H1 (cell line): ENCODE results near the gene METTL9. TPM values are rescaled to one million over a fixed set of nuclear protein-coding genes. Genes with fewer than 3 reads are reported as not detected.

Source experiments
- CTCF ChIA-PET: fragments of 300-600 bp; sonication (Branson Sonifier 250); formaldehyde crosslinking; loops from one replicate; lab custom pipeline; 2021; ENCODE audit not compliant: partially characterized antibody; lab: Charles Lee
- POLR2A ChIA-PET: fragments of 300-600 bp; sonication (Branson Sonifier 250); formaldehyde crosslinking; loops from one replicate; lab custom pipeline; 2021; ENCODE audit warnings: inconsistent platforms; ENCODE audit not compliant: partially characterized antibody; lab: Charles Lee
- DNase-seq, 2 experiments: peaks; one replicate each; pipeline versions ENCODE4 v3.0.0 to v3.0.0-alpha.2; 2010 to 2022; ENCODE audit warnings: low spot score in 2 of 2, low read depth in 1 of 2, mixed read lengths in 1 of 2
- FAIRE-seq: peaks from 2 replicates; lab custom pipeline; 2011; peaks lifted over from hg19 to GRCh38; lab: Jason Lieb, UNC
- H2AFZ ChIP-seq: 2 replicates; pipeline ENCODE4 v1.8.1; 2012; ENCODE audit warnings: low read length, inconsistent platforms
- H2AK5ac ChIP-seq: 2 replicates; pipeline ENCODE4 v1.6.1; 2013; ENCODE audit warnings: low read depth, low read length
- H2BK120ac ChIP-seq: replicated peaks from 2 replicates; pipeline ENCODE3; 2013; ENCODE audit warnings: low read depth, low read length, inconsistent platforms
- H2BK12ac ChIP-seq: 2 replicates; pipeline ENCODE4 v1.6.1; 2013; ENCODE audit warnings: low read depth, low read length
- H2BK15ac ChIP-seq: 2 replicates; pipeline ENCODE4 v1.6.1; 2013; ENCODE audit warnings: low read length
- H2BK20ac ChIP-seq: 2 replicates; pipeline ENCODE4 v1.6.1; 2013; ENCODE audit warnings: low read length
- H2BK5ac ChIP-seq: 2 replicates; pipeline ENCODE4 v1.6.1; 2013; ENCODE audit warnings: low read depth, low read length
- H3K14ac ChIP-seq: 2 replicates; pipeline ENCODE4 v1.6.1; 2013; ENCODE audit warnings: inconsistent platforms; ENCODE audit not compliant: insufficient read length
- H3K18ac ChIP-seq: 2 replicates; pipeline ENCODE4 v1.6.1; 2013; ENCODE audit warnings: low read length; ENCODE audit errors: extremely low read depth
- H3K23ac ChIP-seq: 2 replicates; pipeline ENCODE4 v1.6.1; 2013; ENCODE audit warnings: inconsistent platforms; ENCODE audit not compliant: insufficient read length
- H3K23me2 ChIP-seq: 2 replicates; pipeline ENCODE4 v1.6.1; 2013; ENCODE audit warnings: low read depth, low read length
- H3K27ac ChIP-seq: 2 replicates; pipeline ENCODE4 v1.6.1; 2011; ENCODE audit warnings: low read depth, low read length, inconsistent platforms
- H3K27me3 ChIP-seq, 4 experiments: replicated peaks in 1 of 4; 1 replicate in 1 of 4; 2 replicates in 3 of 4; pipeline versions ENCODE4 v1.6.1 to v1.8.1; 2011 to 2013; ENCODE audit warnings: low read length in 3 of 4, mild to moderate bottlenecking in 3 of 4, inconsistent platforms in 2 of 4, mixed read lengths in 2 of 4, moderate library complexity in 1 of 4; ENCODE audit not compliant: control insufficient read depth in 3 of 4, insufficient read depth in 3 of 4; ENCODE audit errors: extremely low read depth in 1 of 4
- H3K36me3 ChIP-seq, 4 experiments: 2 replicates each; pipeline versions ENCODE4 v1.6.1 to v1.8.1; 2011 to 2013; ENCODE audit warnings: mild to moderate bottlenecking in 4 of 4, low read length in 3 of 4, moderate library complexity in 2 of 4, control low read depth in 1 of 4, inconsistent platforms in 1 of 4; ENCODE audit not compliant: insufficient read depth in 4 of 4, control insufficient read depth in 2 of 4
- H3K4ac ChIP-seq: replicated peaks from 2 replicates; pipeline ENCODE3; 2013; ENCODE audit warnings: low read length, low read depth, mixed read lengths, inconsistent platforms; ENCODE audit not compliant: insufficient read length
- H3K4me1 ChIP-seq, 4 experiments: replicated peaks in 1 of 4; 1 replicate in 1 of 4; 2 replicates in 3 of 4; pipeline versions ENCODE4 v1.6.1 to v1.8.1; 2011 to 2013; ENCODE audit warnings: low read length in 3 of 4, inconsistent platforms in 2 of 4, mixed read lengths in 1 of 4; ENCODE audit not compliant: insufficient read depth in 4 of 4, control insufficient read depth in 3 of 4
- H3K4me2 ChIP-seq, 2 experiments: 2 replicates each; pipeline versions ENCODE4 v1.6.1 to v1.8.1; 2011 to 2013; ENCODE audit warnings: low read depth in 2 of 2, low read length in 2 of 2, control low read depth in 1 of 2, inconsistent platforms in 1 of 2, mild to moderate bottlenecking in 1 of 2; ENCODE audit not compliant: insufficient read depth in 1 of 2
- H3K4me3 ChIP-seq, 4 experiments: fragments of 200-600, 300-600 bp in 1 of 4; sonication (generic), shearing (Covaris generic), sonication (Bioruptor Twin) in 1 of 4; 2 replicates each; pipeline versions ENCODE4 v1.5.1 to v1.8.1; 2011 to 2016; ENCODE audit warnings: low read length in 4 of 4, low read depth in 3 of 4, control low read depth in 2 of 4, inconsistent platforms in 2 of 4, mild to moderate bottlenecking in 2 of 4, mixed read lengths in 1 of 4, moderate library complexity in 1 of 4; ENCODE audit not compliant: insufficient read depth in 2 of 4; ENCODE audit errors: extremely low read depth in 1 of 4
- H3K56ac ChIP-seq: replicated peaks from 2 replicates; pipeline ENCODE3; 2013; ENCODE audit warnings: low read depth, mild to moderate bottlenecking, mixed read lengths, low read length, inconsistent platforms; ENCODE audit not compliant: insufficient read length
- H3K79me1 ChIP-seq: 2 replicates; pipeline ENCODE4 v1.6.1; 2013; ENCODE audit warnings: low read depth, low read length, control low read depth
- H3K79me2 ChIP-seq, 2 experiments: 2 replicates each; pipeline versions ENCODE4 v1.6.1 to v1.8.1; 2012 to 2013; ENCODE audit warnings: low read length in 2 of 2, mild to moderate bottlenecking in 2 of 2, inconsistent platforms in 1 of 2; ENCODE audit not compliant: insufficient read depth in 2 of 2, control insufficient read depth in 1 of 2
- H3K9ac ChIP-seq, 4 experiments: replicated peaks in 1 of 4; 1 replicate in 1 of 4; 2 replicates in 3 of 4; pipeline versions ENCODE4 v1.6.1 to v1.8.1; 2011 to 2013; ENCODE audit warnings: low read depth in 3 of 4, low read length in 3 of 4, control low read depth in 2 of 4, mild to moderate bottlenecking in 2 of 4, moderate library complexity in 2 of 4, inconsistent platforms in 1 of 4; ENCODE audit errors: extremely low read depth in 1 of 4
- H3K9me3 ChIP-seq, 2 experiments: 2 replicates each; pipeline versions ENCODE4 v1.6.1 to v1.8.1; 2012 to 2013; ENCODE audit warnings: mild to moderate bottlenecking in 2 of 2, moderate library complexity in 2 of 2, control low read depth in 1 of 2, inconsistent platforms in 1 of 2, low read depth in 1 of 2, low read length in 1 of 2, mixed read lengths in 1 of 2; ENCODE audit not compliant: insufficient read depth in 2 of 2
- H4K20me1 ChIP-seq, 2 experiments: replicated peaks in 1 of 2; 2 replicates each; pipeline versions ENCODE3 to v1.8.1; 2011 to 2013; ENCODE audit warnings: inconsistent platforms in 2 of 2, low read length in 2 of 2, mild to moderate bottlenecking in 1 of 2; ENCODE audit not compliant: insufficient read depth in 2 of 2, control insufficient read depth in 1 of 2
- H4K5ac ChIP-seq: 2 replicates; pipeline ENCODE4 v1.6.1; 2013; ENCODE audit warnings: low read length, low read depth, mixed read lengths, inconsistent platforms; ENCODE audit not compliant: insufficient read length
- H4K8ac ChIP-seq: 2 replicates; pipeline ENCODE4 v1.8.0; 2013; ENCODE audit warnings: mild to moderate bottlenecking, moderate library complexity, low read length, inconsistent platforms; ENCODE audit not compliant: insufficient read depth; ENCODE audit errors: extremely low read depth
- H4K91ac ChIP-seq: replicated peaks from 2 replicates; pipeline ENCODE3; 2013; ENCODE audit warnings: low read length, mixed read lengths, inconsistent platforms; ENCODE audit not compliant: insufficient read length
- HDAC2 ChIP-seq, 2 experiments: fragments of 300-600 bp in 1 of 2; sonication (generic) in 1 of 2; IDR thresholded peaks; 2 replicates each; pipeline ENCODE4 v1.6.1; 2011 to 2012; ENCODE audit warnings: low read depth in 2 of 2, low read length in 2 of 2, mild to moderate bottlenecking in 2 of 2, moderate library complexity in 2 of 2, borderline replicate concordance in 1 of 2, inconsistent platforms in 1 of 2
- KDM1A ChIP-seq: fragments of 200-600, 300-600 bp; sonication (generic); IDR thresholded peaks from 2 replicates; pipeline ENCODE4 v1.7.1; 2016; ENCODE audit warnings: mild to moderate bottlenecking, low read length, borderline replicate concordance
- MAFK ChIP-seq: IDR thresholded peaks from 2 replicates; pipeline ENCODE4 v1.6.1; 2012; ENCODE audit warnings: low read depth, mild to moderate bottlenecking, improper control_type of control experiment, low read length
- NRF1 ChIP-seq: IDR thresholded peaks from 2 replicates; pipeline ENCODE4 v1.6.1; 2011; ENCODE audit warnings: mild to moderate bottlenecking, low read depth, low read length, improper control_type of control experiment
- RAD21 ChIP-seq, 2 experiments: IDR thresholded peaks in 1 of 2; conservative IDR thresholded peaks in 1 of 2; 2 replicates each; pipeline ENCODE4 v1.6.1; 2011; ENCODE audit warnings: low read depth in 2 of 2, low read length in 2 of 2, improper control_type of control experiment in 1 of 2, inconsistent platforms in 1 of 2, mild to moderate bottlenecking in 1 of 2, moderate library complexity in 1 of 2
- RFX5 ChIP-seq: IDR thresholded peaks from 2 replicates; pipeline ENCODE4 v1.6.1; 2011; ENCODE audit warnings: low read depth, low read length, improper control_type of control experiment, borderline replicate concordance
- SIRT6 ChIP-seq: IDR thresholded peaks from one replicate; pipeline ENCODE4 v1.7.1; 2012; ENCODE audit warnings: low read length, inconsistent platforms
- TCF12 ChIP-seq: IDR thresholded peaks from 2 replicates; pipeline ENCODE4 v1.6.1; 2011; ENCODE audit warnings: low read depth, mild to moderate bottlenecking, low read length
- TEAD4 ChIP-seq: IDR thresholded peaks from 2 replicates; pipeline ENCODE4 v1.6.1; 2012; ENCODE audit warnings: low read depth, low read length, inconsistent platforms, mixed read lengths
- ZNF274 ChIP-seq: IDR thresholded peaks from 2 replicates; pipeline ENCODE4 v1.7.0; 2012; ENCODE audit warnings: low read length, borderline replicate concordance; ENCODE audit errors: extremely low read depth
- WGBS, 2 experiments: shearing (Covaris generic) in 1 of 2; methylation state at CpG; one replicate each; pipeline versions ENCODE4 v1.1.6 to v1.1.7; 2013 to 2015; ENCODE audit warnings: low lambda C conversion rate in 2 of 2, mixed read lengths in 2 of 2, inconsistent platforms in 1 of 2, low coverage in 1 of 2, missing lambda C conversion rate in 1 of 2; ENCODE audit not compliant: insufficient replicate concordance in 2 of 2, insufficient coverage in 1 of 2, insufficient read length in 1 of 2; ENCODE audit errors: extremely low coverage in 1 of 2, missing lambda C conversion rate in 1 of 2; 5-methylcytosine and 5-hydroxymethylcytosine counted together
- polyA plus RNA-seq, 7 experiments: library from polyadenylated mRNA; depleted of rRNA in 3 of 7; stranded (reverse) in 5 of 7; unstranded in 2 of 7; fragments of >200 nt in 5 of 7; fragments of 200-250 nt in 2 of 7; gene quantifications; 1 replicate in 5 of 7; 2 replicates in 1 of 7; 4 replicates in 1 of 7; pipeline versions ENCODE4 v1.2.1 to v1.2.3, GENCODE V29; 2011 to 2013; ENCODE audit warnings: missing spikeins in 2 of 7, mixed read lengths in 2 of 7
- total RNA-seq: library from RNA; stranded (reverse); fragmentation: NEBNext Ultra II Directional; extraction: Animal tissue kit (Norgen Biotek cat#: 25700); gene quantifications from 2 replicates; pipeline ENCODE4 v1.2.1, GENCODE V29; 2021
- TF ChIP-seq, protein P1 (sequence below), 3 experiments: IDR thresholded peaks; 1 replicate in 2 of 3; 2 replicates in 1 of 3; pipeline versions ENCODE4 v1.5.1 to v1.6.1; 2011; ENCODE audit warnings: low read length in 3 of 3, mild to moderate bottlenecking in 3 of 3, inconsistent platforms in 2 of 3, low read depth in 1 of 3, moderate library complexity in 1 of 3; ENCODE audit not compliant: insufficient read depth in 1 of 3; ENCODE audit errors: control extremely low read depth in 1 of 3

METTL9 gene
- total and polyA plus RNA-seq, 2 of the 8 experiments (the other 6 are each of a cell fraction or from before 2014, with no cell fraction given), result 45.4 to 112 TPM

DNA sequence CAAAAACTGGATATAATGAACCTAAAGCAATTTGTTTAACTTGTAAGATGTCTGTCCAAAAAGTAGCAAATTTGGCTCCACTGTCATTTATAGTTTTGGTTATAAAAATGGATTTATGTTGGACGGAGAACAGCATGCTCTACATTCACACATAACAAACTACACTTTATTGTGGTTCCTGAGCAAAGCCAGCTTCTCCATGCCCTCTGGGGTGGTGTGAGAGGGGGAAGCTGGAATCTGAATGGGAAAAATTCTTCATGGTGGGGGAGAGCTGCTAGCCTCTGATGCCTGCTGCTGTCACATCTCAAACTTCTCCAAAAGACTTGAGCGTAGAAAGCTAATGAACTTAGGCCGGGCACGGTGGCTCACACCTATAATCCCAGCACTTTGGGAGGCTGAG lies 9.8 kb upstream of the METTL9 start:
- no peak overlapping the region for H3K27ac ChIP-seq
- H3K4me2 ChIP-seq, result no peak overlapping the region
- H4K20me1 ChIP-seq, result no peaks in the 10 kb centered on the region
- no peaks in the 10 kb centered on the region for H3K27me3 ChIP-seq
- H3K9me3 ChIP-seq, result no peaks in the 10 kb centered on the region
- no peak overlapping the region for H3K23ac ChIP-seq
- no peak overlapping the region for H2BK120ac ChIP-seq
- H3K4ac ChIP-seq, result no peak overlapping the region
- no peak overlapping the region for H3K18ac ChIP-seq
- H3K36me3 ChIP-seq, result no peaks in the 10 kb centered on the region
- H3K4me1 ChIP-seq, result no peaks in the 10 kb centered on the region
- FAIRE-seq (no peak), DNase-seq (no peak)
- 76% methylated on average over 4 of the region's 4 CpGs; no CpG with 5 or more reads in 1 of the 2 experiments for WGBS, 2 experiments
- TF ChIP-seq KDM1A, result no peak
- TF ChIP-seq, protein P1, sequence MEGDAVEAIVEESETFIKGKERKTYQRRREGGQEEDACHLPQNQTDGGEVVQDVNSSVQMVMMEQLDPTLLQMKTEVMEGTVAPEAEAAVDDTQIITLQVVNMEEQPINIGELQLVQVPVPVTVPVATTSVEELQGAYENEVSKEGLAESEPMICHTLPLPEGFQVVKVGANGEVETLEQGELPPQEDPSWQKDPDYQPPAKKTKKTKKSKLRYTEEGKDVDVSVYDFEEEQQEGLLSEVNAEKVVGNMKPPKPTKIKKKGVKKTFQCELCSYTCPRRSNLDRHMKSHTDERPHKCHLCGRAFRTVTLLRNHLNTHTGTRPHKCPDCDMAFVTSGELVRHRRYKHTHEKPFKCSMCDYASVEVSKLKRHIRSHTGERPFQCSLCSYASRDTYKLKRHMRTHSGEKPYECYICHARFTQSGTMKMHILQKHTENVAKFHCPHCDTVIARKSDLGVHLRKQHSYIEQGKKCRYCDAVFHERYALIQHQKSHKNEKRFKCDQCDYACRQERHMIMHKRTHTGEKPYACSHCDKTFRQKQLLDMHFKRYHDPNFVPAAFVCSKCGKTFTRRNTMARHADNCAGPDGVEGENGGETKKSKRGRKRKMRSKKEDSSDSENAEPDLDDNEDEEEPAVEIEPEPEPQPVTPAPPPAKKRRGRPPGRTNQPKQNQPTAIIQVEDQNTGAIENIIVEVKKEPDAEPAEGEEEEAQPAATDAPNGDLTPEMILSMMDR (IDR thresholded peaks at IDR 0.05; ENCODE audit: control extremely low read depth in 1 of 3, insufficient read depth in 1 of 3, low read depth in 1 of 3, low read length in 3 of 3), result no peak
- TF ChIP-seq MAFK, result no peak
- no peak for TF ChIP-seq ZNF274
- TF ChIP-seq TCF12, result no peak
- TF ChIP-seq HDAC2 (IDR thresholded peaks at IDR 0.05; ENCODE audit: borderline replicate concordance in 1 of 2, low read depth in 2 of 2, low read length in 2 of 2), result no peak
- no peak for TF ChIP-seq TEAD4
- TF ChIP-seq RFX5, result no peak
- TF ChIP-seq SIRT6, result no peak
- TF ChIP-seq NRF1, result no peak
- TF ChIP-seq RAD21 (IDR thresholded peaks at IDR 0.05 in 1 of 2, conservative IDR thresholded peaks at IDR 0.05 in 1 of 2; ENCODE audit: low read depth in 2 of 2, low read length in 2 of 2), result no peak
- no peak overlapping the region for H3K9ac ChIP-seq
- no peak overlapping the region for H3K56ac ChIP-seq
- no peak overlapping the region for H4K8ac ChIP-seq
- no peak overlapping the region for H4K5ac ChIP-seq
- no peak overlapping the region for H2BK5ac ChIP-seq
- H3K79me2 ChIP-seq, result no peaks in the 10 kb centered on the region
- H2BK15ac ChIP-seq, result no peak overlapping the region
- CTCF ChIA-PET, result interaction anchor here (1.2 to 1.4 kb wide), 2 partner anchors 47 to 56 kb away, joined by 3 to 5 read pairs; no protein-coding TSS in a partner anchor
- POLR2A ChIA-PET, result interaction anchor here (1.9 kb wide), 1 partner anchor 9 kb away, joined by 5 read pairs; no protein-coding TSS in a partner anchor
- no peak overlapping the region for H3K14ac ChIP-seq
- H3K79me1 ChIP-seq, result no peaks in the 10 kb centered on the region
- peaks cover 2% of the 10 kb centered on the region; the same call in 1 of the 2 replicates for H3K23me2 ChIP-seq
- H2AFZ ChIP-seq, result no peak overlapping the region
- no peak overlapping the region for H2BK12ac ChIP-seq
- no peak overlapping the region for H3K4me3 ChIP-seq
- H2BK20ac ChIP-seq, result no peak overlapping the region
- no peak overlapping the region for H4K91ac ChIP-seq
- H2AK5ac ChIP-seq, result no peak overlapping the region
